HL-60 (cell line): Measurements from ENCODE around the gene DNAJC5G.

ENCODE experiments used
- DNase-seq, 2 experiments: peaks; one replicate each; pipeline ENCODE4 v3.0.0-alpha.2; 2010 to 2020; ENCODE audit warnings: low read depth in 1 of 2, low spot score in 1 of 2
- H3K27ac ChIP-seq: fragments of 250-450 bp; sonication (Bioruptor Pico); replicated peaks from 2 replicates; pipeline ENCODE4 v1.5.1; 2020; ENCODE audit warnings: mild to moderate bottlenecking, moderate library complexity
- H3K27me3 ChIP-seq: fragments of 250-450 bp; sonication (Bioruptor Pico); 2 replicates; pipeline ENCODE4 v1.5.1; 2021; ENCODE audit warnings: mild to moderate bottlenecking, moderate library complexity; ENCODE audit not compliant: insufficient read depth, poor library complexity, severe bottlenecking
- H3K4me3 ChIP-seq: replicated peaks from 2 replicates; pipeline ENCODE4 v1.5.1; 2011; ENCODE audit warnings: mild to moderate bottlenecking, control low read depth, low read length; ENCODE audit not compliant: insufficient read depth
- CTCF ChIP-seq: IDR thresholded peaks from one replicate; pipeline ENCODE4 v1.5.1; 2011; ENCODE audit warnings: low read length, control low read depth, inconsistent platforms; ENCODE audit not compliant: insufficient read depth
- GABPA ChIP-seq: IDR thresholded peaks from 2 replicates; pipeline ENCODE4 v1.6.1; 2012; ENCODE audit warnings: low read depth
- POLR2AphosphoS5 ChIP-seq: IDR thresholded peaks from 2 replicates; pipeline ENCODE4 v1.6.1; 2012; ENCODE audit warnings: low read depth
- REST ChIP-seq: IDR thresholded peaks from 2 replicates; pipeline ENCODE4 v1.6.1; 2012; ENCODE audit warnings: low read depth; ENCODE audit not compliant: insufficient replicate concordance
- SPI1 ChIP-seq: IDR thresholded peaks from 2 replicates; pipeline ENCODE4 v1.6.1; 2012; ENCODE audit warnings: low read depth, mild to moderate bottlenecking, borderline replicate concordance
- long read RNA-seq: library from polyadenylated mRNA; unstranded; transcript quantifications from one replicate; pipeline ENCODE4 v2.0.0, GENCODE V29; 2020

DNAJC5G gene
- long read RNA-seq, result 0 reads

DNA sequence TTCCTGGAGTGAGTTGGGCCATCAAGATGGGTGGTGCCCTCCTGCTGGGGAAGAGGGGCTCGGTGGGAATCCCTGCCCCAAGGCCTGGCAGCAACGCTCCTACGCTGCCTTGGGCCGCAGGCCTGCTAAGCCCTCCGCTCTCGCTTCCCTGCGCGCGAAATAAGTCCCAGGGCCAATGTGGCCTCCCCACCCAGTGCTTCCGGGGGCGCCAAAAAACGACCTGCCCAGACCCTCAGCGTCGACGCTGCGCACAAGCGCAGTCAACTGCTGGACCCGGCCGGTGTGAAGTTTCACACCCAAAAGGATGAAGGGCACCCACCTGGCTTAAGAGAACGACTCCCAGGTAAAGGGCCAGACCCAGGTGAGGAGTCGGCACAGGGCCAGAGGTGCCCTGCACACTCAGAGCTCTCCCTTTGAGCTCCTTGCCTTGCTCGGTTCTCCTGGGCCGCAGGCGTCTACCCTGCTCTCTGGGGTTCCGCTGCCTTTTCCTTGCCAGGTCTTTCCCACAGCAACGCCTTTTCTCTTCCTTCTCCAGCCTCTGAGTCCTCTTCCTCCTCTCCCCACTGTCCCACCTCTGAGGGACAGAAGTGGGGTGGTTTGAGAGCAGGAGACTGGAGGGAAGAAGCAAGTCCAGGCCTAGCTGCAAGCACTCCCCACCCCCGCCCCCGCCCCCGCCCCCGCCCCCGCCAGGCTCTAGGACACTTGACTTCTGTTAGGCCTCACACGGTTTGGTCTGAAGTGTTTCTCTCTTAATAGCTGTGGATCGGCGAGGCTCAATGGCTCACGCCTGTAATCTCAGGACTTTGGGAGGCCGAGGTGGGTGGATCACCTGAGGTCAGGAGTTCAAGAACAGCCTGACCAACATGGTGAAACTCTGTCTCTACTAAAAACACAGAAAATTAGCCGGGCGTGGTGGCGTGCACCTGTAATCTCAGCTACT lies at the start of gene DNAJC5G:
TSS of gene DNAJC5G (plus strand) at position 223 of the 940 bp plus-strand sequence. CDS start 1,296 bp downstream, outside the sequence.
- DNase-seq, result no peak
- Histone ChIP-seq H3K27ac (no peak within 1 kb of the TSS), H3K27me3 (no peaks in the 10 kb centered on the region), H3K4me3 (no peak within 1 kb of the TSS)
- no peak for TF ChIP-seq REST
- TF ChIP-seq POLR2AphosphoS5, result no peak
- no peak for TF ChIP-seq SPI1
- TF ChIP-seq CTCF, result no peak
- TF ChIP-seq GABPA, result no peak

DNA sequence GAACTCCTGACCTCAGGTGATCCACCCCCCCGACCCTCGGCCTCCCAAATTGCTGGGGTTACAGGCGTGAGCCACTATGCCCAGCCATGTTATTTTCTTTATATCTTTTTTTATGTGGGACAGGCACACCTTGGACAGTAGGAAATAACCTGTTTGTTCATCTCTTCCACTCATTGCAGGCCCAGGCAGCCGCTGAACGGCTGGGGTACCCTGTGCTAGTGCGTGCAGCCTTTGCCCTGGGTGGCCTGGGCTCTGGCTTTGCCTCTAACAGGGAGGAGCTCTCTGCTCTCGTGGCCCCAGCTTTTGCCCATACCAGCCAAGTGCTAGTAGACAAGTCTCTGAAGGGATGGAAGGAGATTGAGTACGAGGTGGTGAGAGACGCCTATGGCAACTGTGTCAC lies 49.7 kb upstream of the DNAJC5G start:
- TF ChIP-seq POLR2AphosphoS5 (no peak), CTCF (no peak), GABPA (no peak)
- Histone ChIP-seq H3K27ac (no peak overlapping the region), H3K4me3 (no peak overlapping the region), H3K27me3 (no peaks in the 10 kb centered on the region)
- no peak for DNase-seq

- TF ChIP-seq GABPA, result no peak
- TF ChIP-seq SPI1, result no peak
- no peak for TF ChIP-seq REST
- no peak for TF ChIP-seq POLR2AphosphoS5
- no peak for TF ChIP-seq CTCF
- Histone ChIP-seq H3K27me3 (no peaks in the 10 kb centered on the region), H3K4me3 (no peak overlapping the region), H3K27ac (no peak overlapping the region)
- no peak for DNase-seq
These were observed 47.7 kb upstream of the DNAJC5G start for GRCh38 chr2:27227501-27227900.
